GM21717 (cell line): ENCODE results near the gene POLR3H.

ENCODE experiments used
- ATAC-seq: cut with Tn5 transposase; IDR thresholded peaks from one replicate; pipeline ENCODE4 v1.9.1; 2021; ENCODE audit warnings: mild to moderate bottlenecking, moderate library complexity; ENCODE audit not compliant: unreplicated experiment

The POLR3H gene

DNA sequence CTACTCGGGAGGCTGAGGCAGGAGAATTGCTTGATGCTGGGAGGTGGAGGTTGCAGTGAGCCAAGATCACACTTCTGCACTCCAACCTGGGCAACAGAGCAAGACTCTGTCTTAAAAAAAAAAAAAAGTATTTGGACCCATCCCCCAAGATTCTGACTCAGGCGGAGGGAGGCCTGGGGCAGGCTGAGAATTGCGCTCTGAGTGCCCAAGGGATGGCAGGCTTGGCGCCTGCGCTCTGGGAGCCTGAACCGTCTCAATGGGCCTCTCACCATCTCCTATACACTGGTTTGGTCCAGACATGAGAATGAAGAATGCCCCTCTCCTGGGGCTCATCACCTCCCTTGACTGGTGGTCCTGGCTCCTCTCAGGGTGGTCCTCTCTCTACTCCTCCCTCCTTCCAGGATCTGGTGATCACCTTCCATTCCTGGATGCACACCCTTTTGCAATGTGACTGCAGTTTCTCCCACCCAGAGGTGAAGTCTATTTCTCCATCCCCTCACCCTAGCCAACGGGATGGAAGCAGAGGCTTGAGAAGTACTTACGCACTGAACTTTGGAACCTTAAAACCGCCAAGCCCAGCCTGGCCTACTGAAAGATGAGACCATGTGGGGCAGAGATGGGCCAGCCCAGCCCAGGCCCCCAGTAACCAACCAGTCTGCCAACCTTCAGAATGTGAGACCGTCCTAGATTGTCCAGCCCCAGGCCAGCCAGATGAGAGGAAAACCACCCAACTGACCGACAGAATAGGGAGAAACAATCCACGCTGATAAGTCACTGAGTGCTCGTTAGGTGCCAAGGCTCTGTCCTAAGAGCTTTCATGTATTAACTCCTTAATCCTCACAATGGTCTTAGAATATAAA, 4.9 kb downstream of the POLR3H start:
- no peak for ATAC-seq

DNA sequence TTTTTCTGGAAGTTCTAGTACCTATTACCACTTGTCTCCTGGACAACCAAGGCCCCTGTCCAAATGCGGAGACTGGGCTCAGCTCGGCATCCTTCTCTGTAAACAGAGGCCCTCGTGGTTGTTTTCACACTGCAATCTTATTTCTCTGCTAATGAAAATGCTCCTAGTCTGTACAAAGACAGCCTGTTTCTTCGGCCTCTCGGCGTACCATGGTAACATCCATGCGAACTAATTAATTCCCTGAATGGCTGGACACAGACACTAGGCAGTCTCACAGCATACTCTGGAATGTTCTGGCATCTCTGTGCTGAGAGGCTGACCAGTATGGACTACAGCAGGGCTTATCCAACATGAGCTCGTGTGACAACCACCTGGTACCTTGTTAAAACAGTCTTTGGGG, 5.7 kb downstream of the POLR3H start:
- ATAC-seq = no peak

DNA sequence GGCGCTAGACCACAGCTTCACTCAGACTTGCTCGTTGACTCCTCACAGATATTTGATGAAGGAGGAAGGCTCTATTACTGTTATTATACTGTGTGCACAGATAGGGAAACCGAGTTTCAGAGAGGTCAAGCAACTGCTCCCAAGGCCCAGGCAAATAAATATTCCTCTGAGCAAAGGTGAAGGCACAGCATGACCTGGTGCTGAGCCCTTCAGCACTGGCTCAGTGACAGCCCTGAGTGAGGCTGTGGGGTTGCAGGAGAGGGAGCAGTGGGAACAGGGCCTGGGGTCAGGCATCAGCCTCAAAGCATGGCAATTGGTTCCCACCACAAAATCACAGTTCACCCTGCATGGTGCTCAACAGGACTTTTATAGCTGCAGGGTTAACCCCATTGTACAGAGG, 7.1 kb downstream of the POLR3H start:
- ATAC-seq = no peak

DNA sequence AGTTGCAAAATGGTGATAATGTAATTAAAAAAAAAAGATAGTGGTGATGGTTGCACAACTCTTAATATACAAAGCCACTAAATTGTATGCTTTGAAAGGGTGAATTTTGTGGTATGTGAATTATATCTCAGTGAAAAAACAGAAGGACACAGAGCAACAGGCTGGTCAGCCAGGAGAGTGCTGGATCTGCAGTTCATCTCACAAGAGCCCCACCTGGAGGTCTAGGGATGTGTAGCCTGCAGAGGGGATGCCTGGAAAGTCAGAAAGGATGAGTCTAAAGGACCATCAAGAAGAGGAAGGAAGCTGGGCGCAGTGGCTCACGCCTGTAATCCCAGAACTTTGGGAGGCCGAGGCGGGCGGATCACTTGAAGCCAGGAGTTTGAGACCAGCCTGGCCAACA, 9.0 kb downstream of the POLR3H start:
- ATAC-seq = no peak

DNA sequence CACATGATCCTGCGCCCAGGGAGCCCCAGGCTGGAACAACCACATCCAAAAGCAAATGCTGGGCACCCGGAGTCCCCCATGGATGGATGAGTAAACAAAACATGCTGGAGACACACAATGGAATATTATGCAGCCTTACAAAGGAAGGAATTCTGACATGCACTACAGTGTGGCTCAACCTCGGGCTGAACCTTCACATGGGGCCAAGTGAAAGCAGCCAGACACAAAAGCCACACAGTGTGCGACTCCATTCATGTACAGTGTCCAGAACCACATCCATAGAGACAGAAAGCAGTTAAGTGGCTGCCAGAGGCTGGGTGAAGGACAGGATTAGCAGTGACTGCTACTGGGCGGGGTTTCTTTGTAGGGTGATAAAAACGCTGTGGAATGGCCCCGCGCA, 10.1 kb downstream of the POLR3H start:
- ATAC-seq = no peak

DNA sequence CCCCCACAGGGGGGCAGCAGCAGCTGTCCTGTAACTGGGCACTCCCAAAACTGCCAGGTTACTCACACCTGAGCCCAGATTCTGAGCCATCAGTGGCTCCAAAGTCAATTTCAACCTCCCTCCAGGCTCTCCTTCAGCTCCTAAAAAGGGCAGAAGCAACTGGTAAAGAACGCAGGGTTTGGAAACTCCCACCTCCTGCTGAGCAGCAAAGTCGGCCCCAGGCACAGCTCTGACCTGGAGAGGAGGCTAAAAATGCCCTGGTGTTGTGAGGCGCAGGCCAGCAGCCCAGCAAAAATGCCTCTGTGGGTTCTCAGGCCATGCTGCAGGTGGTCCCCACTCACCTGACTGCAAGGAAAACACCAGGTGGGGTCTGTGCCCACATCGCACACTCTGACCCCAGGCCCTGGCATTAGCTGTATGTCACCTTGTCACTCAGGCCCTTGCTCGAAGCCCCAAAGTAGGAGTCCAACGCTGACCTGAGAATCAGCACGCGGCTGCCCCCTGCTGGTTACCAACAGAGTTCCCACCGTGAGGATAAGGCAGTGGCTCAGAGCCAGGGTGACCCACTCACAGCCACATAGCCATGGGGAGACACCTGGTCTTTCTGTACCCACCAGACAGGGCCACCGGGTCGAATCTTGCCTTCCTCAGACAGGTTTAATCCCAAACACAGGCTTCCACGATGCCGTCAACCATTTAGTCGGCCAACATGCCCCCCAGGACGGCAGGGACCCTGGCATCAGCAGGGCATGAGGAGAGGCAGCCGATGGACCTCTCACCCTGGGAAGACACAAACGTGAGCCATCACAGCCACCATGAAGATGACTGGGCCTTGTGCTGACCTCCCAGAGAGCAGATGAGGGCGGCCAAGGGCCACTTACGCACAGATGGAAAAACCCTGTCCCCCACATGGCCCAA, 11.1 kb downstream of the POLR3H start:
- no peak for ATAC-seq

DNA sequence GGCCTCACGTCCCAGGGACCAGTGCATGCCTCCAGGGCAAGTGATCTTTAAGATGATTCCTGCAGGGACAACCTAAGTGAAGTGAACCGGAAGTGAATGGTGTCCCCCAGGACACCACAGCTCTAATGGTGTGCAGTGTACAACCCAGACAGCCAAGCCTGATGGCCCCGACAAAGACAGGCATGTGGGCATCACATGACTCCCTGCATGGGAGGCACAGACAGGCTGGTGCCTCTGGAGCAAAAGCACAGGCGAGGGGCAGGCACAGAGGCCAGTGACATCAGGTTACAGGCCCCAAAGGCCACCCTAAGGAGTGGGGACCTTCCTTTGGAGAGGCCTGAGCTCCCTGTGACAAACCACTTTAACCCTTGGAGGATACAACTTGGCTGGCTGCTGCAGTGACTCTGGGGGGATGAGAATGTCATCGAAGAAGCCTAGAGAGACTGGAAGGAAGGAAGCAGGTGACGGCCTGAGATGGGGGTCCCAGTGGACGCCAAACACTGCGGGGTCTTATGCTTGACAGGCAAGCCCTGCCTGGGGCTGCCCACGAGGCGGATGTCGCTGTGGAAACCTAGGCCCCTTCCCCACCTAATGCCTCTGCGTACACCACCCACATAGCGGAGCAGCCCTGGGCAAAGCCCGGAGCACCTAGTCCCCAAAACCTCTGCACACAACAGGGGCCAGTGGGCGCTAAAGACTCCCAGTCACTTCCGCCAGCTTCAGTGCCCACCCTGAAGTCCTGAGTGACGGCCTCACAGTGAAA, 12.4 kb downstream of the POLR3H start:
- ATAC-seq = no peak

DNA sequence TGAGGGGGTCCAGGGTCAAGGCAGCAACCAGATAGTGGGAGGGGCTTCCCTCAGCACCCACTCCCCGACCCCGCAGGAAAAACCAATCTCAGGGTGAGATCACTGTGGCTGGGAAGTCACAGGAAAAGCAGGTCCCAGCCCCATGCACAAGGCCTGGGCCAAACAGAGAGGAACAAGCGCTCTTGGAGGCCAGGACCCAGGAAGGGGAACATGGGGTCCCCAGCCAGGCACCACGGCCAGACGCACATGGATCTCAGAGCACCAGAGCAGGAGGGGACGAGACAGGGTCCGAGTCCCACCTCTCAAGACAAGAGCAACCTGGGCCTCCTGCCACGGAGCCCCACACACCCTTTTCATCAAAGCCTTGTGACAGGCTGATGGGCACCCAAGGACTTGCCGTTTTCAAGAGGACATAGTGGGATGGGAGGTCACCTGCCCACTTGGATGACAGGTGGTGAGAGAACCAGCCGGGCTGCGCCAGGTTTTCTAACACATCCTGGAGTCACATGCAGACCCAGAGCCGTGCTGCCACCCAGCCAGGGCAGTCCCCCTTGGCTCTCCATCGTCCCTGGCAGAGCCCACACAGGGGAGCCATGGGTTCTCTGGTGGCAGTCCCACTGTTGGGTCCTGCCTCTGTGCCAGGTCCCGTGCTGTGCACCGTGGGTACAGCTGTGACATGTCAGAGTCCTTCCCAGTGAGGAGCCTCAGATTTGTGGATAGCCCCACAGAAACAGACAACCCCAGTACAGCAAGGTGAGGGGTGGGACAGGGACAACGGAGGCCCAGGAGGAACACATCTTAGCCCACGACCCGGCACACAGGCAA, 13.2 kb downstream of the POLR3H start:
- no peak for ATAC-seq

DNA sequence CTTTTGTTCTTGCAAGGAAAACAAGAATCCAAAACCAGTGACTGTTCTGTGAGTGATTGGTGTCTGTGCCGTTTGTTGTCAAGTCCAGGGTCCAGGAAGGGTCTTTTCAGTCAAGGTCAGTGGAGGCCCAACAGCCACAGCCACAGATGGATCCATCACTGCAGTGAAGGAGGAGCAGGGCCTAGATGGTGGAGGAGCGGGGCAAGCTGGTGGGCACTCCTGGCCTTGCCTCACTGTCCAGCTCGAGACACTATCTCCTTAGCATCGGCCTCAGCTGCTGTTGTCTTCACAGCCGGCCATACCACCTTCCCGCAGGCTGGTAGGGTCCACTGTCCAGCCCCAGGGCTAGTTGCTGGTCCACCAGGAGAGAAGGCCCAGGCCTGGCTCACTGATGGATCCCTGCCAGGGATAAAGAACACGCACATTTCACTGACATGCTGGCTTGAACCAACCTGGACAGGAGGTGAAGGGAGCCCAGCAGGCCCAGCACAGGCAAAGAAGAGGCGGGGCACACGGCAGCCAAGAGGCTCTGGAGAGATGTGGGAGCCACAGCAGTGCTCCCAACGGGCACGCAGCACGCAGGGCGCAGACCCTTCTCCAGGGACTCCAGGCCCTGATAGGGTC, 15.2 kb downstream of the POLR3H start:
- ATAC-seq = no peak

DNA sequence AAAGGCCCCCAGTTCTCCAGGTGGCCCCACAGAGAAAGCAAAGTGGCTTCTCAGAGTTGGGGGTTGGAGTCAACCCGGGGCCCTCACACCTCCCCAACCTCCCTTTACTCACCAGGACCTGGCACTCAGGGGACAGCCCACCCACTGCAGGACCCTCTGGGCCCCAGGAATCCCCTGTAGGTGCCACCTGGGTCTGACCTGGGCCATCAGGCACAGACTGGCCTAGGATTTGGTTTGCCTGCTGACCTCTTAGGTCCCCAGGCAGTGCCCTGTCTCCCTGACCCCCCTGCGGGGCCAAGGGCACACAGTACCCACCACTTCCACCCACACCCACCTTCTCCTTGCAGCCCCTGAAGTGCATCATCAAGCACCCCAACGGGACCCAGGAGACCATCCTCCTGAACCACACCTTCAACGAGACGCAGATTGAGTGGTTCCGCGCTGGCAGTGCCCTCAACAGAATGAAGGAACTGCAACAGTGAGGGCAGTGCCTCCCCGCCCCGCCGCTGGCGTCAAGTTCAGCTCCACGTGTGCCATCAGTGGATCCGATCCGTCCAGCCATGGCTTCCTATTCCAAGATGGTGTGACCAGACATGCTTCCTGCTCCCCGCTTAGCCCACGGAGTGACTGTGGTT, 16.0 kb downstream of the POLR3H start:
- no peak for ATAC-seq

DNA sequence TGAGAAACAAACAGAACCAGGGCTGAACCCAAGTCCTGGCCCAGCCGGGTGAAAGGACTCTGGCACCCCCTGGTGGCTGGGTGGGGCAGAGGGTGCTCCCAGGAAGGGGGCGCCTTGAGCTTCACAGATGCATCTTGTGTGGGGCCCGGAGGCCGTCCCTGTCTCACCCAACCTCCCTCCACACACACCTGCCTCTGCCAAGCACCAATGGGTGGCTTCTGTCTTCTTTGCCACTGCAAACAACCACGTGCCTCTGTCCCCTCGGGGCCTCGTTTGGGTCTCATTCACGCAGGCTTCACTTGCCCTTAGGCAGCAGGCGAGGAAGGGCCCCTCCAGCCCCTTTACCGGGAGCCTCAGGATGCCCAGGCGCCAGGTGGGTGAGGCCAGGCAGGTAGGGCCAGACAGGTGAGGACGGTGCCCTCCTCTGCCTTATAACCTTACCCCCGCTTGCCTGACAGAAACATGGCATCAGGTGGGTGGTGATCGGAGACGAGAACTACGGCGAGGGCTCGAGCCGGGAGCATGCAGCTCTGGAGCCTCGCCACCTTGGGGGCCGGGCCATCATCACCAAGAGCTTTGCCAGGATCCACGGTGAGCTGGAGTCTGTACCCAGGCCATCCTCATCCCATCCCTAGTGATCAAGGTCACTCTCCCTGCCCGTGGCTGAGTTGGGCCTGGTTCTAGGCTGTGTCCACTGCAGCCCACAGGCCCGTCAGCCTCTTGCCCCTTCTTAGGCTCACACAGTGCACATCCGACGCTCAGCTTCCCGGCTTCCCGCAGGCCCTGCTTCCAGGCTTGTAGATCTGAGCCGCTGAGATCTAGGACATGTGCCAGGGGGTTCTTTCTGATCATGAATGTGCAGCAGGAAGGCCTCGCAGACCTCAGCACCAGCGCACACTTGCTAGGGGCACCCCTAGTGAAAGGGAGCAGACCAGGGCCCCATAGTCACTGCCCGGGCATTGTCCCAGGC, 17.2 kb downstream of the POLR3H start:
- ATAC-seq = no peak

DNA sequence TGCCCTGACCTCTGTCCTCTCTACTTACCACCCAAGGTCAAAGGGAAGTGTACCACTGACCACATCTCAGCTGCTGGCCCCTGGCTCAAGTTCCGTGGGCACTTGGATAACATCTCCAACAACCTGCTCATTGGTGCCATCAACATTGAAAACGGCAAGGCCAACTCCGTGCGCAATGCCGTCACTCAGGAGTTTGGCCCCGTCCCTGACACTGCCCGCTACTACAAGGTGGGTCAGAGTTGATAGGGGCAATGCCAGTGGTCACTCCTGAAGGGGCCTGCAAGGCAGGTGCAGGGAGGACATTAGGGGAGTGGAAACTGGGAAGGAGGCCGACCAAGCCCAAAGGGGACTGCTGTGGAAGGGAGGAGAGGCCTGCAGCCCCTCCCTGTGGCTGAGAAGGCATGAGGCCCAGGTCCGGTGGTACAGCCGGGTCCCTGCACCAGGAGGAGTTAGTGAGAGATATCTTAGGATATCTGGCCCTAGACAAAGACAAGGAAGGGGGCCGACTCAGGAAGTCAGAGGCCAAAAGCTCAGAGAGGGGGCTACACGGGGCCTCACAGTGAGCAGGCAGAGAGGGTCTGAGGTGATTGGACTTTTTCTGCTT, 17.9 kb downstream of the POLR3H start:
- ATAC-seq = no peak

DNA sequence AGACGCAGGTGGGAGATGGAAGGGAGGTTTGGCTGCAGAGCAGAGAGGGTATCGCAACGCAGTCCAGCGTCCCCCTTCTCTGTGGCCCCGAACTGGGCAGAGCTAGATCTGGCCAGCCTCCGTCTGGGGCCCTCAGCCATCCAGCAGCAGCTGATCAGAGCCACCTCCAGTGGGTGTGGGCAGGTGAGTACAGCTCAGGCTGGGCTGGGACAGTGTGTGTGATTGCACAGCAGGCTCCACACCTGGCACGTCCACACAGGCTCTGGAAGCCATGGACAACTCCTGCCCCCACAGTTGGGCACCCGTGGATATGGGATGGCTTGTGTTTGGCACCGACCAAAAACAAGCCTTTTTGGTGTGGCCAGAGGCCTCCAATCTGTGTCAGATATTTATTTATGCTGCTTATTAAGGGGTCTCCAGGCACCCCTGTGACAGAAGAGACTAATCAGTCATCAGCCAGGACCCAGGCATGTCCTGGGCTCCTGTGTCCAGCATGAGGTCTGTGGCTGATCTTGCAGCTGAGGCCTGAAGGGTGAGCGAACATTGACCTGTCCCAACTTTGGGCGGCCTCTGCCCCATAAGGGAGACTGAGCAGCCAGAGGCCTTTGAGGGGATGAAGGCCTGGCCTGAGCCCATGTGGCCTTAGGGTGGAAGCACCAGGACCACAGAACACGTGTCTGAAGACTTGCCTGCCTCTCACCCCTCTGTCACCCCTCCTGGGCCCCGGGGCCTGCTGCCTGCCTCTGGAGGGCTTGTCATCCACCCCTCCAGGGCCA, 18.6 kb downstream of the POLR3H start:
- no peak for ATAC-seq

DNA sequence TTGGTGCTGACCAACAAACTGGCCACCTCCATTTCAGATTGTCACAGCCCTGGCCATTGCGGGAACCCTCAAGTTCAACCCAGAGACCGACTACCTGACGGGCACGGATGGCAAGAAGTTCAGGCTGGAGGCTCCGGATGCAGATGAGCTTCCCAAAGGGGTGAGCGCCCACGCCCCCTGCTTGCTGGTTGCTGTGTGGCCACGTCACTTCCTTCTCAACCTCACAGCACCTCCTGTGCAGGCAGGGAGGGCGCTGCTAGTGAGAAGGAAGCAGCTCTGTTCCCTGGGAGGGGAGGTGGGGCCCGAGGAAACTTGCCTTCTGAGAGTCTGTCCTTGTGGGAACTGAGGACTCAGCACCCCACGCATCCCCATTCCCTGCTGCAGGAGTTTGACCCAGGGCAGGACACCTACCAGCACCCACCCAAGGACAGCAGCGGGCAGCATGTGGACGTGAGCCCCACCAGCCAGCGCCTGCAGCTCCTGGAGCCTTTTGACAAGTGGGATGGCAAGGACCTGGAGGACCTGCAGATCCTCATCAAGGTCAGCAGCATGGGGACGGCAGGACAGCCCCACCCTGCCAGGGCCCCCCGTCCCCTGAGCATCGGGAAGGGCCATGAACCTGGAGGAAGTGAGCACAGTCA, 19.3 kb downstream of the POLR3H start:
- no peak for ATAC-seq

DNA sequence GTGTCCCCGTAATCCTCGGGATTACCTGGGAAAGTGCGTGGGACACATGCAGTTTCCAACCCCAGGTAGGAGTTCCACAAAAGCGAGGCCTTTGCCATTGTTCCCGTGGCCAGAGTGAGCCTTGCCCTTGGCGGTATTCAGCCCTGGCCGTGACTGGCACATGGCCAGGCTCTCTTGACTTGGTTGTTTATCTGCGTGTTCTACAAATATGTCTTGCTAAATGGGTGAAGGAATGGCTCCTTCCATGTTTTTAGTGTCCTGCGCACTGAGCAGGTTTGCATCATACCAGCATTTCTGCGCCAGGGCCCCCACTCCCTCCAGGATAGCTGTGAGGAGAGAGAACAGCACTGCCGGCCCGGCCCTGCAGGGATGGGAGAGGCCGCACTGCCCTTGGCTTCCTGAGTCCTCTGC, 20.0 kb downstream of the POLR3H start:
- ATAC-seq = no peak

DNA sequence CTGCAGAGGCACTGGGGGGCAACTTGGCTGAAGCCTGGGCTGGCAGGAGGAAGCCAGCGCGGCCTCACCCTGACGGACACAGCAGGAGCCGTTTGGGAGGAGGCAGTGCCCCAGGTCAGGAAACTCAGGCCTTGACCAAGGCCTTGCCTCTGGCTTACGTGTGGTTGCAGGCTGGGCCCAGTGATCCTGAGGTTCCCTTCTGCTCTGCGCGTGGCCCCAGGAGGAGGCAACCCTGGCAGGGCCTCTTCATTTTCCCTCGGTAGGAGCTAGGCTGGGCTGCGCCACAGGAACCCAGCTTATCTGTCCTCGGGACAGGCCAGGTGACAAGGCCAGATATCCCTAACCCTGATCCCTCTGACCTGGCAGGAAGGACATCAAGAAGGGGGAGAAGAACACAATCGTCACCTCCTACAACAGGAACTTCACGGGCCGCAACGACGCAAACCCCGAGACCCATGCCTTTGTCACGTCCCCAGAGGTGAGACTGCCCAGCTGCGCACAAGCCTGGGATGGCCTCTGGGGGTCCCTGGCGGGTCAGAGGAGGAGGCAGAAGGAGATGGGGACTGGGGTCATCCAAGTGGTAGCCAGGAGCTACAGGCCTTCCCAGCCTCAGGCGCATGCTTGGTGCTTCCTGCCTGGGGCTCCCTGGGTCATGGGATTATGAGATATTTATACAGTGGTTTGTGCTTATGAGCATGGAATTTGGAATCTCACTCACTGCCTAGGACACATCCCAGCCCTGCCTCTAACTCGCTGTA, 20.6 kb downstream of the POLR3H start:
- ATAC-seq = no peak
